Hypothalamus (tissue), 51 donors: ENCODE measurements around the gene POTEF.
"Not testable (repeated sequence)": the region's sequence is repeated elsewhere in the genome, so short reads cannot be mapped to it uniquely, and the experiment has no call there.

Source experiments
- DNase-seq, 51 donors: peaks; one replicate each; lab custom pipeline; 2025; lab: John Stamatoyannopoulos, UW

POTEF gene

DNA sequence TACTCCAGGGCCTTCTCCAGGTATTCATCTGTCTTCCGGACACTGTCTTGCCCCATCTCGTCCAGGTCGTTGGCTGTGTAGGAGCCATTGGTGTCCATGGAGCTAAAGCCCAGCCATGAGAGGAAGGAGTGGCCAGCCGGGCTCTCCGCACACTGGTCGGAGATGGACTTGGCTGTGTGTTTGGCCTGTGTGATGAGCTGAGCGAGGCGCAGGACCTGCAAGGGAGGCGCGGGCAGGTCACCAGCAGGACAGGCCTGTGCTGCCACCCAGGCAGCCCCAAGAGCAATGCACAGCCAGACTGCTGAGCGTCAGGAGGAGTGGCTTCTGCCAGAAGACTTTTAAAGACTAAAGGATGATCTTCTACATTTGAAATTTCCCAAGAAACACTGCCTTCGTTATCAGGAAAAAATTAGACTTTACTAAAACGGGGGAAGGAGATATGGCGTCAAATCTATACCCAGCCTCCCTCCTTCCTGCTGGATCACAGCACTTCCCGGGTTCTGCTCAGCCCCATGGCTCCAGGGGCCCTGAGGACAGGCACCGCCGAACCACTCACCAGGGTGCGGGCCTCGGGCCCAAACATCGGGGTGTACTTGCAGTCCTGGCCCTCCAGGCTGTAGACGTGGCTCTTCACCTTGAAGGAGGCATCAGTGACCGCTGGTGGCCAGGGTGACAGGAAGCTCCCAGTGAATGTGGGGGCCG, 24.9 kb upstream of the POTEF start:
- not testable (repeated sequence) for DNase-seq

DNA sequence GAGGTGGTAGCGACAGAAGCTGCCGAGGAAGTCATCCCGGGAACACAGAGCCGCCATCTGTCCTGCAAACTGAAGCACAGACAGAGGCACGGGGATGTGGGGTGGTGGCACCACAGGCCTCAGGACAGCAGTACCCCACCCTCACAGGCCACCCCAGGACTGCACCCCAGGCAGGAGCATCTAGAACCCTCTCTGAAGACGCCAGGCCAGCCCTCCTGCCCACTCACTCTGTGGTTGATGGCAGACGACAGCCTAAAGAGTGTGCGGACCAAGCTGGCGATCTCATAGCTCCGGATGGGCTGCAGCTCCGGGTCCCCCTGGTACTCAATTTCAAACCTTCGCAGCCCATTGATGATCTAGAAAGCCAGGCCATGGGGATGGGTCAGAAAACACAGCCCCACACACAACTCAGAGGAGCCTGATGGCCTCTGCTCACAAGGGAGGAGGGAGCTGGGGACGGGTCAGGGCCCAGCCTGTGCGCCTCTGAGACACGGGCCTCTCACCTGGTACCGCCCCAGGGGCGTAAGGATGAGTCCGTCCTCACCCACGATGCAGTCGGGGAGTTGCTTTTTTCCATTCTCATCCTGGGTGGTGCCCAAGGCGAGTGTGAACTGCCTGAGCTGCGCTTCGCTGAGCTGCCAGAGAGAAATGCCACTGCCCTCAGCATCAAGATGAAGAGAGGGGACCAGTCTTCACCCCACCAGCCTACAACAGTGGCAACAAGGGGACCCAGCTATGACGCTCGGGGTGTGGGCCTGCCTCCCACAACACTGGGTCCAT, 24.0 kb upstream of the POTEF start:
- DNase-seq: no peak

DNA sequence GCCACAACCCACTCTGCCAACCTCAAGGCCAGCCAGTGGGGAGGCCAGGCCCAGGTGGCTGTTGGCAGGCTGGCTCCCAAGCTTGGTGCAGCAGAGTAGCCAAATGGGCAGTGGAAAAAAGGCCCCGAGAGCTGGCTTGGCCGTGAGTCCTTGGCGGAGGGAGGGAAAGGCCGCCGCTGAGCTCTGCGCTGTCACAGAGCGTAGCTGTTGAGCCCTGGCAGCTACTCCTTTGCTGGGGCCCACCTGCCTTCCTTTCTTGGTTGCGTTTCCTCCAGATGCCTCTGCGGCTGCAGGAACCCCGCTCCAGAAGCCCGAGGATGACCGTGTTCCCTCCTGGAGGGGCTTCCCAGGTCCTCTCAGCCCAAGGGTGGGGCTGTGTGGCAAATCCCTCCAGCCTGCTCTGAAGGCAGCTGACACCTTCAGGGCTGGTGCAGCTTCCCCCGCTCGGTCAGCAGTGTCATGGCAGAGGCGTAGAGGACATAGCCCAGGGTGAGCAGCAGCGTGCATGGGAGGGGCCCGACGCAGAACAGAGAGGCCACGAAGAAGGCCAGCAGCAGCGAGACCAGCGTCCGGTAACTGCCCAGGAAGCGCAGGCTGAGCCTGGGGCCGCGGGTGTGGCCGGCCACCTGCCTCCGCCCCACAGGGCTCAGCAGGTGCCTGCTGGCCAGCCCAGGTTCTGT, 23.3 kb upstream of the POTEF start:
- DNase-seq: peak in 1 of 51 donors; percentile 9

DNA sequence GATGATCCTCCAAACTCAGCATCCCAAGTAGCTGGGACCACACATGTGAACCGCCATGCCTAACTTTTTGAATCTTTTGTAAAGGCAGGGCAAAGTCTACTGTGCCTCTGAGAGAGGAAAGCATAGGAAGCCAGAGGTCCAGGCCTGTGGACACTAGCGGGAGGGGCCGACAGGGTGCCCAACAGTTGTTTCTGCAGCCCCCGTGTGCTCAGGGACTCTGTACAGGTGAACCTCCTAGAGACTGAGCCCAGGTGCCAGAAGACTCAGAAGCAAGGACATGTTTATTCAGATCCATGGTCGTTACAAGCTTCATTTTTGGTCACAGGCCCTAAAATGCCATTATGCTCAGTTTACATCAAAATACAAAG, 22.1 kb upstream of the POTEF start:
- not testable (repeated sequence) for DNase-seq

DNA sequence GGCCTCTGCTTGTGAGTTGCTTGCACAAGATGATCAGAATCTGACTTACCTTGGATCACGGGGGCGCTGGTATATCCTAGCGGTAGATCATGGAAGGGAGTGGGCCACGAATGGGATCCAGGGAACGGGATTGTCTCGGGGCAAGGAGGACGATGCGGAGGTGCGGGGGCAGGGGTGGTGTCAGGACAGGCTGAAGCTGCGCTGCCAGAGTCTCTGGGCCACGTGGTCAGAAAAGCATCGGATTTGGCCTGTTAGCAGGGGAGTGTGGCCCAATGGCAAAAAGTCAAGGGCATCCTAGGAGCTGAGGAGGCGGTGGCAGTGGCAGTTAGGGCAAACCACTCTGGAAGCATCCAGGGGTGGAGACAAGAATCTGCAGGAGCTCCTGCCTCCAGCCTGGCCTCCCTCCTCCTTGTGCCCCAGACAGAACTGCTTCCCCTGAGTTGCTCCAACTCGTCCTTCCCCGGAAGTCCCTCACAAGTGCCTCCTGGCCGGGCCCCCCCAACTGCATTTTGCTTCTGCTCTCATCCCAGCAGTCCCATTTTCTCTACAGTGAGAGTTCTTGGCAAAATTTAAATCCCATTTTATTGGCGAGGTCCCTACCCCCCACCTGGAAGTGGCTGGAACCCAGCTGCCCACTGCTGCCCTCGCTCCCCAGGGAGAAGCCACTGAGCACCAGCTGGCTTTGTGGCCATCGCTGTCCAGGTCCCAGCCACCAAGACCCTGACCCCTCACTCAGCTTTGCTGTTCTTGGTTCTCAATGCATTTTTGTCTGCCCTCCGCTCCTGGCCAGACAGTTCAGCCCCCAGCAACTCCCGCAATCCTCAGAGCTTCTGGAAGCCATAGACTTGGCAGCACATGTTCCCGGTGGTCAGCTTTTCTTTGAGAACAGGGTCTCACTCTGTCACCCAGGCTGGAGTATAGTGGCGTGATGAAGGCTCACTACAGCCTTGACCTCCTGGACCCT, 21.4 kb upstream of the POTEF start:
- no peak for DNase-seq

DNA sequence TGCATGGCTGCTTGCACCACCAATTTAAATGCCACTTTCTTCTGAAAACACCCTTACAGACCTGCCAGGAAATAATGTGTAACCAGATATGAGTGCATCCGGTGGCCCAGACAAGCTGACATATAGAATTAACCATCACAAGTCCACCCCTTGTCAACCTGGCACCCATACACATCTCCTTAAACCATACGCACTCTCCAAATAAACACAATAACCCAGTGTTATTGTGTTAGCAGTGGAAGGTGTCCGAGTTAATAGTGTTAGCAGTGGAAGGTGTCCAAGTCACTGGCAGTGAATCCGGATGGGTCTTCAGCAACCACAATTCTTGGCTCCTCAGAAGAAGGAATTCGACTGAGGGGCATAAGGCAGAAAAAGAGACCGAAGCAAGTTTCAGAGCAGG, 19.5 kb upstream of the POTEF start:
- not testable (repeated sequence) for DNase-seq

DNA sequence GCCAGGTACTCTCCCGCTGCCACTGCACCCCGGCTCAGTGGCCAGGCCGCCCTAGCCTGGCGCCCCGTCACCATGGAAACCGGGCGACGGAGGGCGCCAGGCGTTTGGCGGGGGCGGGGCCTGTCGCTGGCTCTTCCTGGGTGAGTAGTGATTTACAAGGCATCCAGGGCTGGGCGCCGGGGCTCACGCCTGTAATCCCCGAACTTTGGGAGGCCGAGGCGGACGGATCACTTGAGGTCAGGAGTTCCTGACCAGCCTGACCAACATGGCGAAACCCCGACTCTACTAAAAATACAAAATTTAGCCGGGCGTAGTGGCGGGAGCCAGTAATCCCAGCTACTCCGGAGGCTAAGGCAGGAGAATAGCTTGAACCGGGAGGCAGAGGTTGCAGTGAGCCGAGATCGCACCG, 16.0 kb upstream of the POTEF start, which contains the start of gene CCDC74B:
Gene CCDC74B, minus strand, starts transcription at position 107 of the 409 bp plus-strand sequence. CDS start 116 bp downstream, outside the sequence.
- DNase-seq: peak in 23 of 51 donors; percentile 10 to 58 (median 32)

DNA sequence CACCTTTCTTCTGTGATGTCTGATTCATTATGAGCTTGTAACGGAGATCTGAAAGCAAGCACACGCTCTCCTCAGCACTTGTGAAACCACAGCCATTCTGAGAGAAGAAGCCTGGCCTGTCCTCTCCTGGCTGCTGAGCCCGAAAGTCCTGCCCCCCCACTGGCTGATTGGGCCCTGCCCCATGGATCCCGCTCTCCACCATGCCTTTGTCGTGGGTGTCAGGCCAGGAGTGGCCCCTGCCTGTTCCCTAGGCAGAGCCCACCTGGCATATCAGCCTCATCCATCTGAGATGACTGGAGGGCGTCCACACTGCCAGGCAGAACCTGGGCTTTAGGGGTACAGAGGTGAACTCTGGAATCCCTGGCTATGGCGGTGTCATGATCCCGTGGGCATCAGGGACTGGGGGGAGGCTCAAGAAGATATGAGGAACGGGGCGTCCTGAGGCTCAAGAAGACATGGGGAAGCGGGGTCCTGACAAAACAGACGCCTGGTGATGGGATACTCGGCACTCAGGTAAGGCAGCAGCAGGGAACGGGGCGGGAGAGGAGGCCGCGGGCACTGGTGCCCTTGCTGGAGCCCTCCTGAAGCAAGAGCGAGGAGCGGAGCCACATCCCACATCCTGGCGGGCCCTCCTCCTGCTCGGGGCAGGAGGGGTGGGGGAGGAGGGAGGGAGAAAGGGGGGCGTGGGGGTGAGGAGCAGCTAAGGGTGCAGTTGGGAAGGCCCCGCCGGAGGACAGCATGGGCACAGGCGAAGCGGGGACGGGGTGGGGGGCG, 14.4 kb upstream of the POTEF start:
- DNase-seq: not testable (repeated sequence)

DNA sequence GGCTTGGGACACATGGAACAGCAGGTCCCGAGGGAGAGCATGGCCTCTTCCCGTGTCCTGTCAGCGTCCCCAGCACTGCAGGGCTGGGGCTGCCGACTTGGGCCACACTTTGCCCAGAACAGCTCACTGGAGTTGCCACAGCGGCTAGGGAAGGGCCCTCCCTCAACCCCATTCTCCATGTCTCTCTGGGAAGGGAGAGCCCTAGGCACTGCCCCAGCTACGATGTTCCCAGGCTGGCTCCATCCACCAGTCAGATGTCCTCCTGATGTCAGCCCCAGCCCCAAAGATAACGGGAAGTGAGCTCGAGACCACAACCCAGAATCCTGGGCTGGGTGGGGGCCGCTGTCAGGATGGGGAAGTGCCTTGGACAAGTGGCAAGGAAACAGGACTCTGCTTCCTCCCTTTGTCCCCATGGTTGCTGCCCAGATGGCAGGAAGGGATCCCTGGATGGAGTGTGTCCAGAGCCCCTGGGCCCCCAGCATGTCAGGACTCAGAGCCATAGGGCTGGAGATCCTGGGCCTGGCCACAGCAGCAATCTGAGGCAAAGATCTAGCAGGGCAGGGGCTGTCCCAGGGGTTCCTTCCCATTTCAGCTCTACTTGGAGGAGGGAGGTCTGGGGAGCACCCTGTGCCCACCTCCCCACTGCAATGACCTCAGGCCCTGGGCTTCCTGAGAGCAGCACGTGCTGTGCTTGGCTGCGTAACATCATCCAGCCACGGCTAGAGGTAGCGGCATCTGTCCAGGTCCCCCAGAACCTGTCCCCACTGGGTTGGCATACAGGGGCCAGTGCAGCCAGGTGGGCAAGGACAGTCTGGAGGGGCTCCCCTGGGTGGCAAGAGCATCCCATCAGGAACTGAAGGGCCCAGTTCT, 13.6 kb upstream of the POTEF start:
- not testable (repeated sequence) for DNase-seq

DNA sequence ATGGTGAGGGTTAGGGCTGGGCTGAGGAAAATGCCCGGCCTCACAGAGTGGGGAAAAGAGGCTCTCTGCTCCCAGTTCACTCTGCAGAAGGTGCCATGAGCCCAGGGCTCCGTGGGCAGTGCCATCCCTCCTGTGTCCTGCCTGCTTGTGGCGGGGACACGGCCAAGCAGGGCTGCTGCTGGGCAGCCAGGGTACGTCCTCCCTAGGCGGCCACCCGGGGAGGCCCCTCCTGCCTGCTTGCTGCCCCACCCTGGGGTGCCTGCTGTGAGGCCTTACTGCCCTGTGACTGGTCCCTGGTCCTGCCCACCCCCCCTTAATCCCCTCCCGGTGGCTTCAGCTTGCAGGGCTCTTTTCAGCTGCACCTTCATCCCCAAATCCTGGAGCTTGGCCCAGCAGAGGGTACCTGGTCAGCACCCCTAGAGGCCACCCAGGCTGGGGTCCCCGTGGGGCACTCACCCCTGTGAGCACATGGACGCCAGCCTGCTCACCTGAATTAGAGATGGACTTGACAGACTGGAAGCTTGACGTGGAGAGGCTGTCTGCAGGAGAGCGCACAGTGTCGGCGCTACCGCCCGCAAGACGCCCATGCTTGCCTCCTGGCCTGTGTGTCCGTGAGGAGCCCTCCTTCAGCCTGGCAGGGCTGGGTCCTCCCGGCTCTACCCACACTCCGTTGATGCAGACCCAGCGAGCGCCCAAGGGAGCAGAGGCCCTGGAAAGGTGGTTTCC, 12.8 kb upstream of the POTEF start:
- not testable (repeated sequence) for DNase-seq

DNA sequence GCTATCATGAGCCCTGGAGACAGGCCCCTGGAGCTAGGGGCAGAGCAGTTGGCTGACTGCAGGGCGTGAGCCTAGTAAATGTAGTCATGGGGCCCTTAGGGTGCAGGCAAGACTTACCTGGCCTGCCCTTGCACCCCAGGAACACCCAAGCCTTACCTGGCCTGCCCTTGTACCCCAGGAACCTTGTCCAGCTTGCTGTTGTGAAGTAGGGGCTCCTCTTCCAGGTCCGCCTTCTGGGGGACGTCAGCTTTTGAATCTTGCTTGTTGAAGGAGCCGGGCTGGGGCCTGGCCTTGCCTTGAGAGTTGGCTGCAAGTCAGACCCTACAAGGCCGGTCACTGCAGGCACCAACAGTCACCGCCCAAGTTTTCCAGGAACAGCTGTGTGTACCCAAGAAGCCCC, 12.0 kb upstream of the POTEF start:
- DNase-seq: not testable (repeated sequence)

DNA sequence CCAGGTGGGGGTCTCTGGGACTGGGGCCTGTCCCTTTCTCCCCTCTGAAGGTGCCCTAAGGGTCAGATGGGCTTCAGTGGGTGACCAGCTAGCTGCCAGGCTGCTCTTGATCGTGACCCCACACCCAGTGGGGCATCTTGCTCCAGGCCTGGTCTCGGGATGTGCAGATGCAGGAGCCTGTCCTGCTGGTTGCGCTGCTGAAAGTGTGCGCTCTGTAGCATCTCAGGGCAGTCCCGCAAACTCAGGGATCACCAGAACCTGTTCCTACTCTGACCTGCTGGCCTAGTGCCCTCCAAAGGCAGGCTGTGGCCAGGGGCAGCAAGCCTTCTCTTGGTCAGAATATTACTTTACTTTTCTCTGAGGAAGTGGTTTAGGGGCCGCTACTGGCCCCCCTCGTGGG, 11.5 kb upstream of the POTEF start:
- DNase-seq: not testable (repeated sequence)

DNA sequence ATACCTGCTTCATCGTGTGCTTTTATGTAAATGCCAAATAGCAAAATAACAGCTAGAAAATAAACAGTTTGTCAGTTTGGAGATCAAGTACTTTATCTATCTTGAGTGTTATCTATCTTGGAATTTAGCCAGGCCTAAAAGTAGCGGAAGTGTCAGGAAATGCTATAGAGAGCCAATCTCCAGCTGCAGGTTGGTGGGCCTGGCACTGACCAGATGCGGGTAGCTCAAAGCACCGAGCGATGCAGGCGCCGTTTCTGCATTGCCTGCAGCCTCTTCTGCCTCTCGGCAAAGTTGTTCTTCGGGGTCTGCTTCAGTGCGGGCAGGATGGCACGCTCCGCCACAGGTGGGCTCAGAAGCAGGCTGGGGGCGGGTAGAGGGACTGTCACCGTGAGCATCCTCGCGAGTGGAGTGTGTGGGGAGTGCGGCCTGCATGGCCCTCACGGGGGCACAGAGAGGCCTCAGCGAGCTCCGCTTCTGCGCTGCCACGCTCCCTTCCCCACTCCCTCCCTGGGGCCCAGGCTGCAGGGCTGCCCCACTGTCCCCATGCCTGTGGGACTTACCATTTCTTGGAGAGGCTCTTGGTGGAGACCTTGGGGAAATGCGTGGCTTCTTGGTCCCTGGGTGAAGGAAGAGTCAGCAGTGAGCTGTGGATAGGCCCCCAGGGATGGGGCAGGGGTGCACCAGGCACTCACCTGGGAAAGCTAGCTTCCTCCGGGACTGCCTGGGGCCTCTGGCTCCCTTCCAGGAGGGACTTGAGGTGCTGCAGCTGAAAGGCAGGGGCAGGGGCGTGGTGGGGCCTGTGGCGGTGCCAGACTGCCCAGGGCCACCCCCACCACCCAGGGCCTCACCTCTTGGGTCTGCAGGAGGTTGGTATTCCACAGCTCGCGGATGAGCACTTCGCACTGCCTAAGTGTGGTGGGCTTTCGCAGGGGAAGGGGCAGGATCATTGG, 10.6 kb upstream of the POTEF start:
- DNase-seq: not testable (repeated sequence)

DNA sequence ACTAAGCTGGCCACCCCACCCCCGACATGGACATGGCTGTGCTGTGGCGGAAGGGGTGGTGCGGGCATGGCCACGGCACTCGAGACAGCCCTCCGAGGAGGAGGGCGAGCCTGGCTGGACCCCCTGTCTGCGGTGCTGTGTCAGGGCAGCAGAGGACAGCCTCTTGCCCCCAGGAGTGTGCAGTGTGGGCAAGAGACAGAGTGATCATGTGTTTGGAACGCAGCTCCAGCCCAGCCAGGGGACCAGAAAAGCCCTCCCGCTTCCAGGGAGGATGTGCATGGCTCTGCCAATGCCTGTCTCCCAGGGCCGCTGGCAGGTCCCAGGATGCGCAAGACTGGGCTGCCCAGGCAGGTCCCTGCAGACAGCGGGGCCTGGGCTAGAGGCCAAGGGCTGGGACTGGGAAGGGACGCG, 9.8 kb upstream of the POTEF start:
- DNase-seq: not testable (repeated sequence)

DNA sequence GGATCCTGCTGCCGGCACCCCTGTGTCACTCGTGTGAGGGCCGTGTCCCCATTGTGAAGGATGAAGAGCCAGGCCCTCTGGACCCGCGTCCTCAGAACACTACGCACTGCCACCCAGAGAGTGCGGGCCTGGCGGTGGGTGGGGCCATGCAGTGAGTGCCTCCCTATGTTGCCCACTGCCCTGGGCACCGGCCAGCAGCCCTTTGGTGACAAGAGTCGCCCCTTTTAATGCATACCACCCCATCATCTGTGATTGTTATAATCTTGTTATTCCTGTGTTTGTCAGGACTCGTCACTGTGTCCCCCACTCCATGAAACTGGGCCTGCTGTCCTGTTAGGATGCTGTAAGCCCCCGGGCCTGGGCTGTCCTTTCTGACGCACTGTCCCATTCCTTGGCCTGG, 9.3 kb upstream of the POTEF start:
- not testable (repeated sequence) for DNase-seq

DNA sequence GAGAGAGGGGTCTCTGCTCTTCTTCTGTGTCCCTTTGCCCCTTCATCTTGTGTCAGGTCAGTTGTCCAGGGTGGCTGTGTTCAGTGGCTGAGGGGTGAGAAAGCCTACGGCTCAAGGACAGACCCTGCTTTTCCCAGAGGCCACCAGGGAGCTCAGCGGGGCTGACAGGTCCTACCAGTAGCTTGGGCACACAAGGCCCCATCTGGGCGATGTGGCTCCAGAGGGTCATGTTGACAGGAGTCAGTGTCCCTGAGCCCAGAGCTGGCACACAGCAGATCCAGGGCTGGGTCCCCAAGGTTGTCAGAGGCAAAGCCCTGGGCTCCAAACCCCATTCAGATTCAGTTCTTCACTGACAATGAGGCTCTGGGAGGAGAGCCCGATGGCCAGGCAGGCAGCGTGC, 8.1 kb upstream of the POTEF start:
- DNase-seq: not testable (repeated sequence)

DNA sequence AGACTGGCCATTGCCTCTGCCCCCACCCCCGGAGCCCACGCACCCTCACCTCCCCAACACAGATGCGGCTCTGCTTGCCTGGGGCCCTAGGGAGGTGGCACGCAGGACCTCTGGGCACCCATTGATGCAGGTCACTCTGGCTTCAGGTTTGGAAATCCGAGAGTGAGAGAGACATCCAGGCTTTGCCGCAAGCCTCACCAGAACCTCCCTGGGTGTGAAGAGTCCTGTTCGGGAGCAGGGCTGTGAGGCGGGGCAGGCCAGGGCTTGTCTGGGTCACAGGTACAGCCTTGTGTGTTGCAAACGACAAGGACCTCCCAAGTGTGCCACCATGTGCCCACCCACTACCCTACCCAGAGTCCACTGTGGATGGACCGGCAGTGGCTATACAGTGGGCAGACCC, 7.5 kb upstream of the POTEF start:
- not testable (repeated sequence) for DNase-seq
